SH-SY5Y (cell line): ENCODE data around the gene APBA3.

Experiments used
- GATA2 ChIP-seq: IDR thresholded peaks from 2 replicates; pipeline ENCODE4 v1.6.1; 2011; ENCODE audit warnings: mild to moderate bottlenecking, low read depth, low read length
- GATA3 ChIP-seq: IDR thresholded peaks from 2 replicates; pipeline ENCODE4 v1.6.1; 2011; ENCODE audit warnings: low read depth, mild to moderate bottlenecking, low read length, moderate library complexity

DNA sequence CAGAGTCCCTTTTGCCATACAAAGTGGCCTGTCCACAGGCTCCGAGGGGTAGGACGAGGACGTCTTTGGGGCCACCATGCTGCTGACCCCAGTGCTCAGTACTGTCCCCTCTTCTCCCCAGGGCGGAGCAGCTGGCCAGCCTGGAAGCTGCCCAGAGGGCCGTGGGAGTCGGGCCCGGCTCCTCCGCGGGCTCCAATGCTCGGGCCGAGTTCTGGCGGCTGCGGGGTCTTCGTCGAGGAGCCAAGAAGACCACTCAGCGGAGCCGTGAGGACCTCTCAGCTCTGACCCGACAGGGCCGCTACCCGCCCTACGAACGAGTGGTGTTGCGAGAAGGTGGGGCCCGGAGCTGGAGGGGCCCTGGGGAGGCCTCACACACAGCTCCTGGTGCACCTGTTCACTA lies 21.1 kb downstream of the APBA3 start:
- TF ChIP-seq GATA2: no peak
- no peak for TF ChIP-seq GATA3
